ENCODE measurements around the gene OR2T29. TPM values are rescaled to one million over a fixed set of nuclear protein-coding genes. Genes with fewer than 3 reads are reported as not detected.

The OR2T29 gene
- total and polyA plus RNA-seq, 2 experiments from 2014 or later = not detected

DNA sequence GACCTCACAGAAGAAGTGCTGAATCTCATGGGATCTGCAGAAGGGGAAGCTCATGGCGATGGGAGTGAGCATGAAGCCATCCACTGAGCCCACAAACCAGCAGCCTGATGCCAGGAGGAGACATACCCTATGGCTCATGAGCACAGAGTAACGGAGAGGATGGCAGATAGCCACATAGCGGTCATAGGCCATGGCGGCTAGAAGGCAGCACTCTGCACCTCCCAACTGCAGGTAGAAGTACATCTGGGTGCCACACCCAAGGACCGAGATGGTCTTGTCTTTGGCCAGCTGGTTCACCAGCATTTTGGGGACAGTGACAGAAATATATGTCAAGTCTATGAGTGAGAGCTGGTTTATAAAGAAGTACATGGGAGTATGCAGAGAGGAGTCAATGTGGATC, 30.7 kb upstream of the OR2T29 start:
- Histone ChIP-seq H3K4me3 (no peak overlapping the region), H3K36me3 (ENCODE audit: insufficient read depth) (0 out of 2 replicates have a peak, but pooled peaks cover 11% of the 10 kb centered on the region), H3K4me1 (ENCODE audit: insufficient read depth) (no peaks in the 10 kb centered on the region), H3K79me2 (replicated peaks; ENCODE audit: insufficient read depth) (no peaks in the 10 kb centered on the region), H2AFZ (no peak overlapping the region), H3K27me3 (ENCODE audit: insufficient read depth) (no peaks in the 10 kb centered on the region), H4K20me1 (replicated peaks; ENCODE audit: insufficient read depth) (no peaks in the 10 kb centered on the region), H3K27ac (ENCODE audit: low read depth) (no peak overlapping the region), H3K4me2 (no peak overlapping the region), H3F3A (replicated peaks; ENCODE audit: low read depth) (no peaks in the 10 kb centered on the region), H3K9me2 (ENCODE audit: insufficient read depth) (no peaks in the 10 kb centered on the region)
- peaks cover 82% of the 10 kb centered on the region for H3K9me3 Mint-ChIP-seq
- H3K27ac Mint-ChIP-seq = no peak overlapping the region
- TF ChIP-seq ZNF114 (CRISPR knock-in tag; IDR thresholded peaks at IDR 0.05) (no peak), JUNB (IDR thresholded peaks at IDR 0.05; ENCODE audit: unreplicated experiment) (no peak), CTCF (conservative IDR thresholded peaks at IDR 0.05; ENCODE audit: low read depth in 2 of 2) (no peak), CREB1 (CRISPR knock-in tag; IDR thresholded peaks at IDR 0.05; ENCODE audit: low read depth) (no peak), EZH2 (IDR thresholded peaks at IDR 0.05; ENCODE audit: low read depth, unreplicated experiment) (no peak), ZNF462 (CRISPR knock-in tag; IDR thresholded peaks at IDR 0.05) (no peak), NANOG (IDR thresholded peaks at IDR 0.05; ENCODE audit: borderline replicate concordance) (no peak), ZNF331 (CRISPR knock-in tag; IDR thresholded peaks at IDR 0.05; ENCODE audit: low read depth) (no peak)
- DNase-seq (ENCODE audit: low spot score) (no peak), ATAC-seq (no peak)
- H3K4me3 Mint-ChIP-seq = no peak overlapping the region
- H3K36me3 Mint-ChIP-seq (ENCODE audit: low read depth) = peaks cover 19% of the 10 kb centered on the region; the same call in 2 of the 3 replicates
- H3K4me1 Mint-ChIP-seq = no peaks in the 10 kb centered on the region
- peaks cover 4% of the 10 kb centered on the region for H3K27me3 Mint-ChIP-seq (ENCODE audit: insufficient read depth, low read depth, poor library complexity)

Data from GM23338 (cell line).